Tibial artery (tissue), 4 donors: ENCODE results near the gene BACH2.

Source experiments
- DNase-seq, 2 donors: peaks; one replicate each; pipeline ENCODE4 v3.0.0-alpha.2; 2019
- H3K27ac ChIP-seq, 2 donors: fragments of 200-600 bp; sonication (generic) in 1 of 2; 1 replicate in 1 of 2; 2 replicates in 1 of 2; pipeline ENCODE4 v1.5.1; 2018 to 2019; ENCODE audit warnings: mild to moderate bottlenecking in 1 of 2
- H3K27me3 ChIP-seq, 2 donors: fragments of 200-600 bp; sonication (generic) in 1 of 2; one replicate each; pipeline versions ENCODE4 v1.5.1 to v1.6.0; 2016 to 2019
- H3K36me3 ChIP-seq, 3 donors: fragments of 200-600 bp; sonication (generic) in 2 of 3; one replicate each; pipeline ENCODE4 v1.5.1; 2016 to 2019; ENCODE audit warnings: mild to moderate bottlenecking in 2 of 3
- H3K4me1 ChIP-seq, 4 donors: fragments of 200-600 bp; sonication (generic) in 2 of 4; 1 replicate in 3 of 4; 2 replicates in 1 of 4; pipeline ENCODE4 v1.5.1; 2016 to 2019
- H3K4me3 ChIP-seq, 2 donors: fragments of 200-600 bp; sonication (generic) in 1 of 2; 1 replicate in 1 of 2; 2 replicates in 1 of 2; pipeline ENCODE4 v1.5.1; 2018 to 2019; ENCODE audit warnings: mild to moderate bottlenecking in 2 of 2
- H3K9me3 ChIP-seq, 3 donors: fragments of 200-600 bp; sonication (generic) in 1 of 3; one replicate each; pipeline ENCODE4 v1.5.1; 2016 to 2019
- intact Hi-C: fragments of 100-400 bp; cut with DNase I; formaldehyde crosslinking; loops from one replicate; pipeline ENCODE4 v1.15.0; 2023; ENCODE audit warnings: low total_unique reads
- TF ChIP-seq, protein P1 (sequence below), 2 experiments: fragments of 200-600 bp in 1 of 2; fragments of 450-650 bp in 1 of 2; IDR thresholded peaks; one replicate each; pipeline ENCODE4 v1.5.1; 2017 to 2019; ENCODE audit warnings: antibody characterized with exemption in 2 of 2, mild to moderate bottlenecking in 1 of 2, moderate library complexity in 1 of 2

BACH2 gene

DNA sequence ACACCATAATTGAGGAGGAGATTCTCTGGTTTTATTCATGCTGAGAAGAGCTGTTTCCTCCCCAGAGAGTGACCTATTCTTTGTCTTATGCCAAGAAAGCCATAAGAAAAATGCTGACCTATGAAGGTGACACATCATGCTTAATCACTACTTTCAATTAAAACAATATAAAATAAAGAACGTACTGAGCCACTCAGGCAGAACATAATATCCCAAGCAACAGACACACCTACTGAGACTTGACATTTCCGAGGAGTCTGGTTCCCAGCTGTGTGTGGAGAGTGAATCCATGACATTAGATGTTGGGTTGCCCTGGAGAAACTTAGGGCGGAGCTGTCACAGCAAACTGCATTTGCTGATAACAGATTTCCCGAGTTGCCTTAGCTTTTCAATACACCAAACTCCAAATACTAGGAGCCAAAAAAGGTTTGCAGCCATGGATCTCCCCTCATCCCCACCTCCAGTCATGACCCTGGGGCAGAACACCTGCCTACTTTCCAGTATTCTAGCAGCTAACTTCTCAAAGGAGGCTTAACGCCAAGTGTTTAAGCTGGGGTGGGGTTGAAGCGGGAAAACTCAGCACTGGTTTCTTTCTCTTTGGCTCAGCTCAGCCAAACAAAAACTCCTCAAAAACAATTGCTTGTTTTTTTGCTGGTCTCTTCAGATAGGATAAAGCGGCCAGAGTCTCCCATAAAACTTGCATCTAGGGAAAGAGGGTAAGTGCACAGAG is 92.2 kb downstream of the BACH2 start:
- H3K9me3 ChIP-seq: no peaks in the 10 kb centered on the region
- TF ChIP-seq, protein P1, sequence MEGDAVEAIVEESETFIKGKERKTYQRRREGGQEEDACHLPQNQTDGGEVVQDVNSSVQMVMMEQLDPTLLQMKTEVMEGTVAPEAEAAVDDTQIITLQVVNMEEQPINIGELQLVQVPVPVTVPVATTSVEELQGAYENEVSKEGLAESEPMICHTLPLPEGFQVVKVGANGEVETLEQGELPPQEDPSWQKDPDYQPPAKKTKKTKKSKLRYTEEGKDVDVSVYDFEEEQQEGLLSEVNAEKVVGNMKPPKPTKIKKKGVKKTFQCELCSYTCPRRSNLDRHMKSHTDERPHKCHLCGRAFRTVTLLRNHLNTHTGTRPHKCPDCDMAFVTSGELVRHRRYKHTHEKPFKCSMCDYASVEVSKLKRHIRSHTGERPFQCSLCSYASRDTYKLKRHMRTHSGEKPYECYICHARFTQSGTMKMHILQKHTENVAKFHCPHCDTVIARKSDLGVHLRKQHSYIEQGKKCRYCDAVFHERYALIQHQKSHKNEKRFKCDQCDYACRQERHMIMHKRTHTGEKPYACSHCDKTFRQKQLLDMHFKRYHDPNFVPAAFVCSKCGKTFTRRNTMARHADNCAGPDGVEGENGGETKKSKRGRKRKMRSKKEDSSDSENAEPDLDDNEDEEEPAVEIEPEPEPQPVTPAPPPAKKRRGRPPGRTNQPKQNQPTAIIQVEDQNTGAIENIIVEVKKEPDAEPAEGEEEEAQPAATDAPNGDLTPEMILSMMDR (IDR thresholded peaks at IDR 0.05): no peak
- H3K27ac ChIP-seq: no peak overlapping the region
- no peak overlapping the region for H3K4me3 ChIP-seq
- H3K4me1 ChIP-seq: no peaks in the 10 kb centered on the region
- H3K36me3 ChIP-seq: peaks cover 0 to 9% (median 0%) of the 10 kb centered on the region in 3 donors
- no peaks in the 10 kb centered on the region for H3K27me3 ChIP-seq
- intact Hi-C loops: no loop called here
- no peak for DNase-seq

DNA sequence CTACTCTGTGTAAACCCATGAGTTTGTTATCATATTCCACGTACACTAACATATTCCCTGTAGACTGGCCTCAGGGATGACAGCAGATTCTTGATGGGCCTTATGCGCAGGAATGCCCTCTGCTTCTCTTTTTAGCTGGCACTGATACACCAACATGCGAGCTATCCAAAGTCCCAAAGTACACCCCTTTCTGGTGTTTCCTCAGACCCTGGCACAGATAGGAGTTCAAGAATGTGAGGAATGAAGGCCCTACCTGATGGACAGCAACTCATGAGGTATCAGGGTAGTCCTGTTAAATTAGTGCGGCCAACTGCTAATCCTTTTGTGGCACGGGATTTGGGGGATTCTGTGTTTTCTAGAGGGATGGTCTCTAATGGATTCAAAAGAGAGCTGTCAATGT is 93.0 kb downstream of the BACH2 start:
- no peaks in the 10 kb centered on the region for H3K27me3 ChIP-seq

GRCh38 chr6:90202156-90202555 is 94.5 kb downstream of the BACH2 start:
- Histone ChIP-seq H3K4me3 (no peak overlapping the region), H3K27me3 (no peaks in the 10 kb centered on the region), H3K9me3 (no peaks in the 10 kb centered on the region), H3K36me3 (peaks cover 0 to 9% (median 4%) of the 10 kb centered on the region in 3 donors), H3K4me1 (peaks cover 0 to 8% (median 0%) of the 10 kb centered on the region in 4 donors), H3K27ac (no peak overlapping the region)
- TF ChIP-seq, protein P1 (IDR thresholded peaks at IDR 0.05): no peak
- intact Hi-C loops: no loop called here
- DNase-seq: no peak

More for the DNA sequence above, 93.0 kb downstream of the BACH2 start:
- DNase-seq: no peak
- TF ChIP-seq, protein P1 (IDR thresholded peaks at IDR 0.05): no peak
- Histone ChIP-seq H3K36me3 (peaks cover 0 to 9% (median 0%) of the 10 kb centered on the region in 3 donors), H3K4me1 (no peaks in the 10 kb centered on the region), H3K9me3 (no peaks in the 10 kb centered on the region), H3K4me3 (no peak overlapping the region), H3K27ac (no peak overlapping the region)
- intact Hi-C loops: no loop called here

- Histone ChIP-seq H3K27ac (no peak overlapping the region), H3K9me3 (no peaks in the 10 kb centered on the region), H3K4me3 (no peak overlapping the region), H3K27me3 (no peaks in the 10 kb centered on the region), H3K4me1 (peaks cover 0 to 8% (median 0%) of the 10 kb centered on the region in 4 donors), H3K36me3 (peaks cover 0 to 4% (median 0%) of the 10 kb centered on the region in 3 donors)
- intact Hi-C loops: no loop called here
- TF ChIP-seq, protein P1 (IDR thresholded peaks at IDR 0.05): no peak
- no peak for DNase-seq
Observed at GRCh38 chr6:90199900-90200299, 96.7 kb downstream of the BACH2 start.

- Histone ChIP-seq H3K36me3 (peaks cover 0 to 4% (median 0%) of the 10 kb centered on the region in 3 donors), H3K9me3 (no peaks in the 10 kb centered on the region), H3K27me3 (no peaks in the 10 kb centered on the region), H3K4me3 (no peak overlapping the region), H3K4me1 (peaks cover 0 to 13% (median 3%) of the 10 kb centered on the region in 4 donors), H3K27ac (no peak overlapping the region)
- DNase-seq: no peak
- intact Hi-C loops: no loop called here
- TF ChIP-seq, protein P1 (IDR thresholded peaks at IDR 0.05): no peak
Observed at GRCh38 chr6:90198758-90199425, 97.8 kb downstream of the BACH2 start.
